GM12873 (cell line): ENCODE measurements around the gene CEP112.

Experiments used
- TF ChIP-seq, protein P1 (sequence below): IDR thresholded peaks from 2 replicates; pipeline ENCODE4 v1.5.1; 2012; ENCODE audit warnings: low read depth, mild to moderate bottlenecking, moderate library complexity, low read length, control low read depth; ENCODE audit not compliant: insufficient read depth; ENCODE audit errors: missing control alignments

CEP112 gene

DNA sequence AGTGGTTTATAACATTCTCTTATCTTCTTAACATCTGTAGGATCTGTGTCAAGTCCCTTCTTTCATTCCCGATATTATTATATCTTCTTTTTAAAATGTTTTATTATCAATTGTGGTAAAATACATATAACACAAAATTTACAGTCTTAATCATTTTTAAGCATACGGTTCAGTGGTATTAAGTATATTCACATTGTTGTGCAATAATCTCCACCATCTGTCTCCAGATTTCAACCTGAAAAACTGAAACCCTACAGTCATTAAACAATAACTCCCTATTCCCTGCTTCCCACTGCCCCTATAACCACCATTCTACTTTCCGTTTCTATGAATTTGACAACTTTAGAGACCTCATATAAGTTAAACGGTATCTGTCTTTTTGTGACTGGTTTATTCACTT lies 45.5 kb downstream of the CEP112 start:
- TF ChIP-seq, protein P1, sequence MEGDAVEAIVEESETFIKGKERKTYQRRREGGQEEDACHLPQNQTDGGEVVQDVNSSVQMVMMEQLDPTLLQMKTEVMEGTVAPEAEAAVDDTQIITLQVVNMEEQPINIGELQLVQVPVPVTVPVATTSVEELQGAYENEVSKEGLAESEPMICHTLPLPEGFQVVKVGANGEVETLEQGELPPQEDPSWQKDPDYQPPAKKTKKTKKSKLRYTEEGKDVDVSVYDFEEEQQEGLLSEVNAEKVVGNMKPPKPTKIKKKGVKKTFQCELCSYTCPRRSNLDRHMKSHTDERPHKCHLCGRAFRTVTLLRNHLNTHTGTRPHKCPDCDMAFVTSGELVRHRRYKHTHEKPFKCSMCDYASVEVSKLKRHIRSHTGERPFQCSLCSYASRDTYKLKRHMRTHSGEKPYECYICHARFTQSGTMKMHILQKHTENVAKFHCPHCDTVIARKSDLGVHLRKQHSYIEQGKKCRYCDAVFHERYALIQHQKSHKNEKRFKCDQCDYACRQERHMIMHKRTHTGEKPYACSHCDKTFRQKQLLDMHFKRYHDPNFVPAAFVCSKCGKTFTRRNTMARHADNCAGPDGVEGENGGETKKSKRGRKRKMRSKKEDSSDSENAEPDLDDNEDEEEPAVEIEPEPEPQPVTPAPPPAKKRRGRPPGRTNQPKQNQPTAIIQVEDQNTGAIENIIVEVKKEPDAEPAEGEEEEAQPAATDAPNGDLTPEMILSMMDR = no peak

DNA sequence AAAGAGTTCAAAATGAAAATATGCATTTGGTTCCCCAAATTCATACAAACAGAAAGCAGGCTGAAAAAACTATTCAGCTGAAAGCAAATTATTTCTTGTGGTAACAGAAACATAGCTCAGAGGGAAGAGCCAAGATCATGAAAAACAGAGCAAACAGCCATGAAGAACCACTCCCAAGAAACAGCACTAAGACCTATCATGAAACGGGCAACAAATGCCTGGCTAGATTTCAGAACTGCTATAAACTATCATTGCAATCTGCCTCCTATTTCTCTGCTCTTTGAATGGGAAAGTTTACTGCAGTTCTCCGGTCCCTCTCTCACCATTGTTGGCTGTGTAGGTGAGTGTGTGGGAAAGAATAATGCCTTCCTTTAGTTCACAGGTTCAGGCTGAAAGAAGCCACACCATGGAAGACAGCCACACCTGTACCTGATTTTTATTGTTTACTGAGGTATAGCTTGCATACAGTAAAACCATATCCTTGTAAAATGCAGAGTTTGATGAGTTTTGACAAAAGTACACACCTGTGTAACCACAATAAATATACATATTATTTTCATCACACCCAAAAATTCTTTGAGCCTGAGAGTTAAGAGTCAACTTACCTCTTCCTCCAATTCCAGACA lies 48.2 kb downstream of the CEP112 start:
- TF ChIP-seq, protein P1 = no peak

DNA sequence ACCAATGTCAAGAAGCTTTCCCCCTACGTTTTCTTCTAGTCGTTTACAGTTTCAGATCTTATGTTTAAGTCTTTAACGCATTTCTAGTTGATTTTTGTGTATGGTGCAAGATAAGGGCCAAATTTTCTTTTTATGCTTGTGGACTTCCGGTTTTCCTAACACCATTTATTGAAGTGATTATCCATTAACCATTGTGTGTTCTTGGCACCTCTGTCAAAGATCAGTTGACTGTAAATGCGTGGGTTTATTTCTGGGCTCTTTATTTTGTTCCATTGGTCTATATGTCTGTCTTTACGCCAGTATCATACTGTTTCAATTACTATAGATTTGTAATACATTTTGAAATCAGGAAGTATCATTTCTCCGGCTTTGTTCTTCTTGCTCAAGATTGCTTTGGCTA lies 49.5 kb downstream of the CEP112 start:
- TF ChIP-seq, protein P1 = no peak

DNA sequence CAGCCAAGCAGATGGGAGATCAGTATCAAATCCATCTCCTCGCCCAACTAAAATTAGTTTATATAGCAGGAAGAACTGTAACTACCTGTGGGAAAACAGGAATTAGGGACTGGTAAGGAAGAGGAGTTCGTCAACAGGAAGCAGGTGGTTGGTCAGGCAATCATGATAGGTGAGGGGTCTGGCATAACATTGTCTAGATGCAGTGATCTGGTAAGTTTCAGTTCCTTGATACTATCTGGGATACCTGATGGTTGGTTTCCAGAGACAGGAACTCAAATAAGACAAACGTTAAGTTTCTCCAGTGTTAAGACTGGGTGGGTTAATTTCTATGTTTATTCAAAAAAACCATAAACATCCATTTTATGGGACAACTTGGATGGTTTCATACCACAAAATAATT lies 53.8 kb downstream of the CEP112 start:
- TF ChIP-seq, protein P1 = no peak

DNA sequence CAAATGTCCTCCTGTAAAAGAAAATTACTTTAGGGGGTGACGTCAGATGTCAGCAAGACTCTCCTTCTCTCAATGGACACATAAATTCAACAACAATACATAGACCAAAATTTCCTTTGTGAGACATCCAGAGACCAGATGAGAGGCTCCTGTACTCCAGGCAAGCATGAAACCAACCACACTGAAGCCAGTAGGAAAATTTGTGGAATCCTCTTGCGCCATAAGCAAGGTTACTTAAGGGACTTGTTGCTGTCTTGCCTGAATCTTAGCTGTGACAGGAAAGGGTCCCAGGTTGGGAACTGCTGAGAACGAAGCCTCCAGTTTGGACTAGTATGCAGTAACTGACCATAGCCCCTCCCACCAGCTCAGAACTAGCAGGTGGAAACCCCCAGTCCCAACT lies 56.0 kb downstream of the CEP112 start:
- TF ChIP-seq, protein P1 = no peak

DNA sequence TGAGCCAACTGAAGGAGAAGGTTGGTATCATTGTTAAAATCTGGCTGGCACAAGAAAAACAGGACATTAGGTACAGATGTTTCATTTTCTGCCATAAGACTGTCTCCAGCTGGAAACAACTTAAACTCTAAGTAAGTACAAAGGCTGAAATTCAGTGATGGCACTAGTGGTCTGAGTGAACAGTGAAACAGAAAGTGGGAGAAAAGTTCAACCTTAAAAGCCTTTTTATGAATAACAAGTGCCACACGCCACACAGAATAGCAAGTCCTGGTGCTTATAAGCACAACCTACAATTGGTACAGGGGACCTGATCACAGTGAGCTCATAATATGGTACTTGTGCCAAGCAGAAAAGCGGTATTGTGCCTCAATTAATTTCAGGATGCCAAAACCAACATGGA lies 56.7 kb downstream of the CEP112 start:
- TF ChIP-seq, protein P1 = no peak

DNA sequence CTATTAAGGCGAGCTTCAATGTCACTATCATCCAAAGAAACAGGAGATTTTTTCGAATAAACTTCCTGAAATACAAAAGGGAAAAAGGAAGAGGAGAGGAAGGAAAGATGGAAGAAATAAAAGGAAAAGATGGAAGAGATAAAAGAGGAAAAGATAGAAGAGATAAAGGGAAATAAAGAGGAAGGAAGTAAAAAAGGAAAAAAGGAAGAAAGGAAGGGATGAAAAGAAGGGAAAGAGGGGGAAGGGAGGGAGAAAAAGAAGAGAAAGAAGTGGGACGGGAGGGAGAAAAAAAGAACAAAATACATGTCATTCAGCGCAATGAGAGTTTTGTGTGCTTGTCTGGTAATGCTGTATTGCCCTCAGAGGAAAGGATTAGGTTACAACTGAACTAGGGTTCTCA lies 62.2 kb downstream of the CEP112 start:
- TF ChIP-seq, protein P1 = no peak
